HCT116 (cell line): ENCODE measurements around the gene SORL1. TPM values are rescaled to one million over a fixed set of nuclear protein-coding genes. Genes with fewer than 3 reads are reported as not detected.

Source experiments
- ATAC-seq: fragments of 200-7000 bp; cut with Tn5 transposase; 2 replicates; pipeline ENCODE4 v1.9.1; 2020; ENCODE audit warnings: mild to moderate bottlenecking, moderate library complexity
- BruUV-seq: library from RNA; stranded (reverse); fragments of 400-500 nt; replicated peaks from 2 replicates; lab custom pipeline; 2021; lab: Mats Ljungman, UMichigan
- CTCF ChIA-PET: fragments of 300-600 bp; sonication (Branson Sonifier 250); formaldehyde crosslinking; loops from one replicate; lab custom pipeline; 2021; ENCODE audit warnings: antibody characterized with exemption; lab: Charles Lee
- POLR2A ChIA-PET: fragments of 300-600, 350-600 bp; sonication (Branson Sonifier 250); formaldehyde crosslinking; loops from one replicate; lab custom pipeline; 2021; ENCODE audit warnings: antibody characterized with exemption; lab: Charles Lee
- RAD21 ChIA-PET, 2 experiments: fragments of 300-600 bp; sonication (Branson Sonifier 250); formaldehyde crosslinking; loops; one replicate each; lab custom pipeline; 2023; ENCODE audit warnings: low total read pairs in 2 of 2; ENCODE audit not compliant: uncharacterized antibody in 2 of 2, unreplicated experiment in 2 of 2, low non-redundant PET in 1 of 2; lab: Charles Lee
- DNase-seq: peaks from one replicate; pipeline ENCODE4 v3.0.0-alpha.2; 2010; ENCODE audit warnings: low read depth, low spot score
- H2AFZ ChIP-seq: fragments of 200-600 bp; shearing (Covaris generic), sonication (generic); 2 replicates; pipeline ENCODE4 v1.6.1; 2017; ENCODE audit warnings: low read depth, mixed run types, mixed read lengths, antibody characterized with exemption, low read length; ENCODE audit not compliant: poor library complexity, severe bottlenecking
- H3K27ac ChIP-seq: 2 replicates; pipeline ENCODE4 v1.5.1; 2012; ENCODE audit warnings: low read depth, low read length
- H3K27me3 ChIP-seq: fragments of 200-600 bp; sonication (generic); 2 replicates; pipeline ENCODE4 v1.6.1; 2016; ENCODE audit warnings: mixed run types, low read length, mixed read lengths; ENCODE audit not compliant: insufficient read depth
- H3K36me3 ChIP-seq, 2 experiments: fragments of 200-500 bp in 1 of 2; fragments of 200-600 bp in 1 of 2; sonication (Bioruptor generic) in 1 of 2; sonication (generic) in 1 of 2; 2 replicates each; pipeline versions ENCODE4 v1.5.1 to v1.6.1; 2014 to 2016; ENCODE audit warnings: low read length in 2 of 2, inconsistent platforms in 1 of 2, mixed read lengths in 1 of 2, mixed run types in 1 of 2; ENCODE audit not compliant: insufficient read depth in 2 of 2, control insufficient read depth in 1 of 2
- H3K4me1 ChIP-seq, 2 experiments: fragments of 200-600 bp in 1 of 2; sonication (generic) in 1 of 2; 2 replicates each; pipeline versions ENCODE4 v1.5.1 to v1.6.1; 2012 to 2017; ENCODE audit warnings: low read length in 2 of 2, inconsistent platforms in 1 of 2, mild to moderate bottlenecking in 1 of 2, mixed read lengths in 1 of 2, mixed run types in 1 of 2, moderate library complexity in 1 of 2; ENCODE audit not compliant: insufficient read depth in 2 of 2, control insufficient read depth in 1 of 2
- H3K4me2 ChIP-seq: fragments of 200-600 bp; sonication (generic); 2 replicates; pipeline ENCODE4 v1.6.1; 2017; ENCODE audit warnings: mixed run types, low read length, mixed read lengths
- H3K4me3 ChIP-seq, 2 experiments: fragments of 200-600 bp in 1 of 2; sonication (generic) in 1 of 2; replicated peaks in 1 of 2; 2 replicates each; pipeline ENCODE4 v1.5.1; 2011 to 2016; ENCODE audit warnings: low read length in 2 of 2, control low read depth in 1 of 2, low read depth in 1 of 2, mild to moderate bottlenecking in 1 of 2, mixed read lengths in 1 of 2, mixed run types in 1 of 2
- H3K79me2 ChIP-seq: fragments of 200-600 bp; sonication (generic); 2 replicates; pipeline ENCODE4 v1.6.1; 2017; ENCODE audit warnings: mild to moderate bottlenecking, mixed run types, low read length, moderate library complexity, mixed read lengths; ENCODE audit not compliant: insufficient read depth
- H3K9ac ChIP-seq: fragments of 200-600 bp; sonication (generic); 2 replicates; pipeline ENCODE4 v1.6.1; 2016; ENCODE audit warnings: low read length, mixed read lengths
- H3K9me2 ChIP-seq: fragments of 200-600 bp; sonication (generic), shearing (Covaris generic); 2 replicates; pipeline ENCODE4 v1.6.1; 2017; ENCODE audit warnings: mixed run types, mild to moderate bottlenecking, moderate library complexity; ENCODE audit not compliant: insufficient read depth
- H3K9me3 ChIP-seq, 2 experiments: fragments of 200-500 bp in 1 of 2; fragments of 200-600 bp in 1 of 2; sonication (Bioruptor generic) in 1 of 2; sonication (generic) in 1 of 2; 2 replicates each; pipeline ENCODE4 v1.6.1; 2014 to 2017; ENCODE audit warnings: low read length in 2 of 2, mixed read lengths in 2 of 2, inconsistent platforms in 1 of 2, low read depth in 1 of 2, mild to moderate bottlenecking in 1 of 2, mixed run types in 1 of 2, moderate library complexity in 1 of 2; ENCODE audit not compliant: control insufficient read depth in 1 of 2, insufficient read depth in 1 of 2
- H4K20me1 ChIP-seq: fragments of 200-600 bp; sonication (generic), shearing (Covaris generic); 2 replicates; pipeline ENCODE4 v1.6.1; 2017; ENCODE audit warnings: mixed run types, mild to moderate bottlenecking, moderate library complexity; ENCODE audit not compliant: insufficient read depth
- EZH2 ChIP-seq: fragments of 200-600 bp; sonication (generic); IDR thresholded peaks from 2 replicates; pipeline ENCODE4 v1.6.1; 2017; ENCODE audit warnings: antibody characterized with exemption, mixed run types
- FOSL1 ChIP-seq: IDR thresholded peaks from 2 replicates; pipeline ENCODE4 v1.6.1; 2012; ENCODE audit warnings: low read depth
- MAX ChIP-seq: IDR thresholded peaks from 2 replicates; pipeline ENCODE4 v1.6.1; 2012
- POLR2A ChIP-seq: IDR thresholded peaks from 2 replicates; pipeline ENCODE4 v1.7.0; 2011; ENCODE audit warnings: borderline replicate concordance; ENCODE audit not compliant: insufficient read depth, insufficient read length; ENCODE audit errors: extremely low read depth
- POLR2AphosphoS5 ChIP-seq: IDR thresholded peaks from 2 replicates; pipeline ENCODE4 v1.6.1; 2011; ENCODE audit warnings: mild to moderate bottlenecking, low read depth, low read length, moderate library complexity
- REST ChIP-seq: IDR thresholded peaks from 2 replicates; pipeline ENCODE4 v1.6.1; 2012; ENCODE audit warnings: low read depth
- SIN3A ChIP-seq: IDR thresholded peaks from 2 replicates; pipeline ENCODE4 v1.6.1; 2012; ENCODE audit warnings: low read depth
- TCF7L2 ChIP-seq: IDR thresholded peaks from 2 replicates; pipeline ENCODE4 v1.7.0; 2011; ENCODE audit warnings: borderline replicate concordance, inconsistent platforms; ENCODE audit not compliant: insufficient read depth, insufficient read length; ENCODE audit errors: extremely low read depth
- ZBTB33 ChIP-seq: IDR thresholded peaks from 2 replicates; pipeline ENCODE4 v1.6.1; 2011; ENCODE audit warnings: mild to moderate bottlenecking, low read length, moderate library complexity; ENCODE audit not compliant: insufficient replicate concordance; ENCODE audit errors: extremely low read depth
- ZNF274 ChIP-seq: fragments of 200-500 bp; sonication (Bioruptor generic); IDR thresholded peaks from 2 replicates; pipeline ENCODE4 v1.6.1; 2014; ENCODE audit warnings: mild to moderate bottlenecking, low read depth, low read length, inconsistent platforms
- intact Hi-C: fragments of 100-400 bp; cut with micrococcal nuclease; formaldehyde crosslinking; loops from 2 replicates; pipeline ENCODE4 v1.10.0; 2022
- total RNA-seq: library from RNA; stranded (reverse); gene quantifications from one replicate; pipeline ENCODE4 v1.2.1, GENCODE V29; 2021; ENCODE audit not compliant: unreplicated experiment

Gene SORL1
- total RNA-seq, 1 experiment from 2014 or later: 17.4 TPM

GRCh38 chr11:121533601-121534000 lies 81.5 kb downstream of the SORL1 start:
- ChIA-PET POLR2A (no interaction called here), RAD21 (no interaction called here), CTCF (no interaction called here)
- no peak overlapping the region for H3K4me3 ChIP-seq
- no peaks in the 10 kb centered on the region for H3K27me3 ChIP-seq
- DNase-seq: no peak
- no peak overlapping the region for H3K27ac ChIP-seq
- no peaks in the 10 kb centered on the region for H3K4me1 ChIP-seq
- H4K20me1 ChIP-seq: no peaks in the 10 kb centered on the region
- H3K9ac ChIP-seq: no peak overlapping the region
- BruUV-seq: no TSS peak
- no peak for ATAC-seq
- TF ChIP-seq SIN3A (no peak), TCF7L2 (no peak), MAX (no peak), POLR2AphosphoS5 (no peak), REST (no peak), ZBTB33 (no peak), POLR2A (no peak), FOSL1 (no peak), ZNF274 (no peak), EZH2 (no peak)
- no peaks in the 10 kb centered on the region for H3K9me2 ChIP-seq
- H3K79me2 ChIP-seq: no peaks in the 10 kb centered on the region
- intact Hi-C loops: no loop called here
- no peaks in the 10 kb centered on the region for H3K36me3 ChIP-seq
- H3K4me2 ChIP-seq: no peak overlapping the region
- no peaks in the 10 kb centered on the region for H3K9me3 ChIP-seq
- H2AFZ ChIP-seq: no peak overlapping the region
